Measurements from ENCODE around the gene MAN1C1. TPM values are rescaled to one million over a fixed set of nuclear protein-coding genes. Genes with fewer than 3 reads are reported as not detected.
A peak's percentile ranks its signal among the peaks of the same experiment; 100 is the strongest.

MAN1C1 gene
- total and polyA plus RNA-seq, 8 donors: 2.1 to 9.2 (median 4.0) TPM

DNA sequence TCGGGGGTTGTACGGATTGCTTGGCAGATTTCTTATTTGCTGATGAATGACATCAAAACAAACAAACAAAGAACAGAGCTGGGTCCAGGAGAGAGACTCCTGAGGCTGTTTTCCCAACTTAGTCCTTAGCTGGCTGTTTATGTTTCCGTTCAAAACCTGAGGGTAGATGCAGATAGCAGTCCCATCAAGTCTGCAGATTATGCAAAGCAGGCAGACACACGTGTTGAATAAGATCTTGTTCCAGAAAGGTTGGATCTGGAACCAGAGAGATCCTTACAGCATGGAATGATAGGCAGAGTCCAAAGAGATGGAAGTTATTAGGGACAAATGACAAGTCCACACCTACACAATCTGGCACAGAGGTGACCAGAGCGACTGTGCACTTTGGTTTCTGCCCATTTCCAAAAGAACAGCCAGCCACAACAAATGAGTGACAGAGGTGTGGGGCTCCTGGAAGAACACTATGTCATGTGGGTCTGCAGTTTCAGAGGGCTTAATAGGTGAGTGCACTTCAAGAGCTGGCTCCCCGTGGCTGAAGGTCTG, 65.5 kb downstream of the MAN1C1 start:
- H3K27ac ChIP-seq: no peak overlapping the region
- no peak for FAIRE-seq
- WGBS, 2 donors: 74 to 79% methylated on average over 6 of the region's 6 CpGs
- H3K36me3 ChIP-seq: no peaks in the 10 kb centered on the region
- TF ChIP-seq, protein P1, sequence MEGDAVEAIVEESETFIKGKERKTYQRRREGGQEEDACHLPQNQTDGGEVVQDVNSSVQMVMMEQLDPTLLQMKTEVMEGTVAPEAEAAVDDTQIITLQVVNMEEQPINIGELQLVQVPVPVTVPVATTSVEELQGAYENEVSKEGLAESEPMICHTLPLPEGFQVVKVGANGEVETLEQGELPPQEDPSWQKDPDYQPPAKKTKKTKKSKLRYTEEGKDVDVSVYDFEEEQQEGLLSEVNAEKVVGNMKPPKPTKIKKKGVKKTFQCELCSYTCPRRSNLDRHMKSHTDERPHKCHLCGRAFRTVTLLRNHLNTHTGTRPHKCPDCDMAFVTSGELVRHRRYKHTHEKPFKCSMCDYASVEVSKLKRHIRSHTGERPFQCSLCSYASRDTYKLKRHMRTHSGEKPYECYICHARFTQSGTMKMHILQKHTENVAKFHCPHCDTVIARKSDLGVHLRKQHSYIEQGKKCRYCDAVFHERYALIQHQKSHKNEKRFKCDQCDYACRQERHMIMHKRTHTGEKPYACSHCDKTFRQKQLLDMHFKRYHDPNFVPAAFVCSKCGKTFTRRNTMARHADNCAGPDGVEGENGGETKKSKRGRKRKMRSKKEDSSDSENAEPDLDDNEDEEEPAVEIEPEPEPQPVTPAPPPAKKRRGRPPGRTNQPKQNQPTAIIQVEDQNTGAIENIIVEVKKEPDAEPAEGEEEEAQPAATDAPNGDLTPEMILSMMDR (IDR thresholded peaks at IDR 0.05): no peak
- no peaks in the 10 kb centered on the region for H3K4me1 ChIP-seq
- intact Hi-C loops (cut with DNase I): no loop called here
- no peak overlapping the region for H3K4me3 ChIP-seq
- no peaks in the 10 kb centered on the region for H3K27me3 ChIP-seq
- no peak for ATAC-seq
- DNase-seq: no peak
- no peaks in the 10 kb centered on the region for H3K9me3 ChIP-seq

DNA sequence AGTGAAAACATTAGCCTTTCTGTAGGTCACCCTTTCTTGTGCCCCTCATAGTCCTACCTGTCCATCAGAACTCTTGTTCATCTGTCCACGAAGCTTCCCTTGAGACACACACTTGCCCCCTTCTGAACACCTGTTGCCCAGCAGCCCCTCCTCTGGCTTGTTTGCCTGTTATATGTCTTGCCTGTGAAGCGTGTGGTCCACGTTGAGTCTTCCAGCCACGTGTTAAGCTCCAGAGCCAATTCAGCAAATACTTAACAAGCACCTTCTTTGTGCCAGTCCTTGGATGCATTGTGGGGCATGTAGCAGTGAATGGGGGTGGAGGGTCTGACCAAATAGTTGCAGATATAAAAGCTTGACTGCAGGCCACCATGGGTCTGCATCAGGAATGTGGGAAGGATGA, 66.6 kb downstream of the MAN1C1 start:
- ATAC-seq (no peak), DNase-seq (no peak), FAIRE-seq (no peak)
- TF ChIP-seq, protein P1 (IDR thresholded peaks at IDR 0.05): no peak
- Histone ChIP-seq H3K27me3 (no peaks in the 10 kb centered on the region), H3K36me3 (no peaks in the 10 kb centered on the region), H3K4me1 (peaks cover 0 to 2% (median 0%) of the 10 kb centered on the region in 3 donors), H3K27ac (no peak overlapping the region), H3K4me3 (no peak overlapping the region), H3K9me3 (no peaks in the 10 kb centered on the region)
- intact Hi-C loops (cut with DNase I): no loop called here
- 75 to 81% methylated on average over 4 of the region's 4 CpGs for WGBS, 2 donors

DNA sequence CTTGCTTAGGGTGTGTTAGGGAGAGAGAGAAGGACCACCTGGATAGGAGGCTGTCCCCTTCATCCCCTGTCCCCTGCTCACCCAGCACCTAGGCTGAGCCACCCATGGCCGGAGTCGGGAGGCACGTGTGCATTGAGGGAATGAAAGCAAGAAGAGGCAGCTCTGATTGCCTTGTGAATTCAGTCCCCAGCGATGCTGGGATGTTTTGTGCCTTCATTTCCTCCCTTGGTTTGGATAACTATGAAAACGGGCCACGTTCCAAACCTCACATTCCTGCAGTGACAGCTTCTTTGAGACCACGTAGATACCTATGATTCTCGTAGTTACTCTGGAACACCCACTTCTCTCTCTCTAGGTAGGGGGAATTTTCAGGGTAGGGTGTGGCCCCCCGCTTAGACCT, 67.1 kb downstream of the MAN1C1 start:
- Histone ChIP-seq H3K36me3 (no peaks in the 10 kb centered on the region), H3K27me3 (no peaks in the 10 kb centered on the region), H3K4me1 (peaks cover 0 to 5% (median 0%) of the 10 kb centered on the region in 3 donors), H3K9me3 (no peaks in the 10 kb centered on the region), H3K4me3 (no peak overlapping the region), H3K27ac (no peak overlapping the region)
- no peak for FAIRE-seq
- DNase-seq: no peak
- WGBS, 2 donors: 52 to 55% methylated on average over 9 of the region's 9 CpGs
- TF ChIP-seq, protein P1 (IDR thresholded peaks at IDR 0.05): no peak
- intact Hi-C loops (cut with DNase I): no loop called here
- ATAC-seq: peak in 1 of 4 donors; percentile 16

DNA sequence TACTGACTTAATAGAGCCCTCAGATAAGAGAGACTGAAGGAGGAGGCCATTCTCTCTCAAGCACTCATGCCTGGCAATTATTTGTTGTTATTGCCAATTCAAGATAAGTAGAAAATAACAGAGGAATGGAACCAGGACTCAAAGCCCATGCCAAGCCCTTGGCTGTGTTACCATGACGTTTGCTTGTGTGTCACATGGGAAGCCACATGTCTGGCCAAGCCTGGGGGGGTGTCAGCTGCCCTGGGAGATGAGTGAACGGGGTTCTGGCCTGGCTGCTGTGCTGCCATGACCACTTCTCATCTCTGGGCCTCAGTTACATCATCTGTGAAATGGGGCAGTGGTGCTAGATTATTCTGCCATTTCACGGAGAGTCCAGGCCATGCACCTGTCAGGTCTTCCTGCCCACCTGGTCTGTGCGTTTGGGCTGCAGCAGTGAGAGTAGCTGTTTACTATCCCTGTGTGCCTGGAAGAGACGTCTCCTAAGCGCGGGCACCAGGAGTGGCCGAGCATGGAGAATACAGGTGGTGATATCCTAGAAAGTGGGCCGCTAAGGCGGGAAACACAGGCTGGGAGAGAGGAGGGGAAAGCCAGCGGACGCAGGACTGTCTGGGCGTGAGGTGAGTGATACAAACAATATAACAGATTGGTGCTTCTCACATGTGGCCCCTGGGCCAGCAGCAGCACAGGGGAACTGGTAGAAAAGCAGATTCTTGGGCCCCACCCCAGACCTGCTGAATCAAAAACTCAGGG, 67.8 kb downstream of the MAN1C1 start:
- FAIRE-seq (no peak), ATAC-seq (peak in 1 of 4 donors; percentile 19)
- 85 to 88% methylated on average over 13 of the region's 13 CpGs for WGBS, 2 donors

More for the DNA sequence above, 67.8 kb downstream of the MAN1C1 start:
- H3K4me3 ChIP-seq: no peak overlapping the region
- intact Hi-C loops (cut with DNase I): no loop called here
- no peak overlapping the region for H3K27ac ChIP-seq
- no peaks in the 10 kb centered on the region for H3K36me3 ChIP-seq
- peaks cover 0 to 5% (median 0%) of the 10 kb centered on the region in 3 donors for H3K4me1 ChIP-seq
- TF ChIP-seq, protein P1 (IDR thresholded peaks at IDR 0.05): no peak
- no peaks in the 10 kb centered on the region for H3K27me3 ChIP-seq
- H3K9me3 ChIP-seq: no peaks in the 10 kb centered on the region
- no peak for DNase-seq

All from pancreas (tissue), 10 donors.